ENCODE results near the gene ZBTB38. TPM values are rescaled to one million over a fixed set of nuclear protein-coding genes. Genes with fewer than 3 reads are reported as not detected.

ZBTB38 gene
- total RNA-seq, 1 donor from 2014 or later: 21.0 TPM

DNA sequence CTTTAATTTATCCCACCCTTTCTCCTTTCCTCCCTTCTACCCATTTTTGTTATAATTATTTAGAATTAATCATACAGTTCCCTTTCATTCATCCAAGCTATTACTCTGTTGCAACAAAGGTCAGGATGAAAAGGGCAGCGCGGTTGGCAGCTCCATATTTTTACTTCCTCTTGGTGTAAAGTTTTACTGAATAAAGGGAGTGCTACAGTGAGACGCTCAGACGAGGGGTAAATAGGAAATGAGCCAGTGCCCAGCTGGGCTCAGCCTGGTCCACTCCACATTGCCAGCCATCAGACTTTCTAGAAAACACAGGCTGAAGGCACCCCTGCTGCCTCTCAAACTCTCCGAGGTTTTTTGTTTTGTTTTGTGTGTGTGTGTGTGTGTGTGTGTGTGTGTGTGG is 21.9 kb upstream of the ZBTB38 start:
- Mint-ChIP-seq H3K4me3 (no peak overlapping the region), H3K27ac (no peak overlapping the region), H3K9me3 (peaks cover 4% of the 10 kb centered on the region), H3K27me3 (ENCODE audit: insufficient read depth) (peaks cover 2% of the 10 kb centered on the region), H3K36me3 (ENCODE audit: low read depth) (peaks cover 1% of the 10 kb centered on the region), H3K4me1 (ENCODE audit: low read depth) (no peaks in the 10 kb centered on the region)
- intact Hi-C loops (cut with micrococcal nuclease): no loop called here
- no peak for DNase-seq (ENCODE audit: low spot score)

GRCh38 chr3:141346839-141347238 is 21.5 kb upstream of the ZBTB38 start:
- Mint-ChIP-seq H3K36me3 (ENCODE audit: low read depth) (peaks cover 1% of the 10 kb centered on the region), H3K27me3 (ENCODE audit: insufficient read depth) (peaks cover 2% of the 10 kb centered on the region), H3K4me3 (no peak overlapping the region), H3K4me1 (ENCODE audit: low read depth) (no peaks in the 10 kb centered on the region), H3K27ac (no peak overlapping the region), H3K9me3 (peaks cover 4% of the 10 kb centered on the region)
- DNase-seq (ENCODE audit: low spot score): no peak
- intact Hi-C loops (cut with micrococcal nuclease): no loop called here

- Mint-ChIP-seq H3K9me3 (peaks cover 4% of the 10 kb centered on the region), H3K4me3 (no peak overlapping the region), H3K27me3 (ENCODE audit: insufficient read depth) (peaks cover 10% of the 10 kb centered on the region), H3K27ac (no peak overlapping the region), H3K4me1 (ENCODE audit: low read depth) (no peaks in the 10 kb centered on the region), H3K36me3 (ENCODE audit: low read depth) (peaks cover 1% of the 10 kb centered on the region)
- intact Hi-C loops (cut with micrococcal nuclease): no loop called here
- DNase-seq (ENCODE audit: low spot score): no peak
Measured at GRCh38 chr3:141348837-141349236, 19.5 kb upstream of the ZBTB38 start.

GRCh38 chr3:141349711-141350110 is 18.6 kb upstream of the ZBTB38 start:
- Mint-ChIP-seq H3K4me1 (ENCODE audit: low read depth) (no peaks in the 10 kb centered on the region), H3K27ac (no peak overlapping the region), H3K4me3 (no peak overlapping the region), H3K36me3 (ENCODE audit: low read depth) (peaks cover 1% of the 10 kb centered on the region), H3K9me3 (peaks cover 4% of the 10 kb centered on the region), H3K27me3 (ENCODE audit: insufficient read depth) (peaks cover 14% of the 10 kb centered on the region)
- no peak for DNase-seq (ENCODE audit: low spot score)
- intact Hi-C loops (cut with micrococcal nuclease): no loop called here

- intact Hi-C loops (cut with micrococcal nuclease): no loop called here
- H3K27me3 Mint-ChIP-seq (ENCODE audit: insufficient read depth): peaks cover 14% of the 10 kb centered on the region
- H3K4me1 Mint-ChIP-seq (ENCODE audit: low read depth): no peaks in the 10 kb centered on the region
- peaks cover 1% of the 10 kb centered on the region for H3K36me3 Mint-ChIP-seq (ENCODE audit: low read depth)
- H3K27ac Mint-ChIP-seq: no peak overlapping the region
- H3K9me3 Mint-ChIP-seq: peaks cover 4% of the 10 kb centered on the region
- DNase-seq (ENCODE audit: low spot score): no peak
- H3K4me3 Mint-ChIP-seq: no peak overlapping the region
Measured at GRCh38 chr3:141350666-141351065, 17.6 kb upstream of the ZBTB38 start.

DNA sequence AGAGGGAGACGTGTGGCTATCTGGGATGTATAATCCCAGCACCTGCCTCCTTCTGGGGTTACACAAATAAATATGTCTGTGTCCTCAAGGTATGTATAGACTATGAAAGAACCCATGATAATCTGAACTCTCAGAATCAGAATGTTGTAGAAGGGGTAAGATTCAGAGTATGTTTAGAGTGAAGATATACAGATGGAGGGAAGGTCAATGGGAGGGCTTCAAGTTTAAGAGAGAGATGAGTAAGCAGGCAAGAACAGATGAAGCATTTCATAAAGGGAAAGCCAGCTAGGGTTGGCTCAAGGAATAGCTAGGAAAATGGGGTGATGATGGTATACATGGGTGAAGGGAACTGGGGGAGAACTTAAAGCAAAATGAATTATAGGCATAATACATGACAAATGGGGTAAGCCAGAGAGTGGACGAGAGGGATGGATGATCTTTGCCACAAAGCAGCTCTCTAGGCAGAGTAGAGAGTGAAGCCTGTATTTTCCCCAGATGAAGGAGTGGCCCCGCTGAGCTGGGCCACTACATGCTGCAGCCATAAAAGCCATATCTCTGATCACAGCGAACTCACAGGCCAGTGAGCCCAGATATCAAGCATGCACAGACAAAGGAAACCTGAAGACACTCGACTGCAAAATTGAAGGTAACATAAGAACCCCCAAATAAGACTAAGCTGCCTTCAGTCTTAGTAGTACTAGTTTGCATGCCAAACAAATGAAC is 15.9 kb upstream of the ZBTB38 start:
- no peak overlapping the region for H3K4me3 Mint-ChIP-seq
- peaks cover 19% of the 10 kb centered on the region for H3K27me3 Mint-ChIP-seq (ENCODE audit: insufficient read depth)
- H3K4me1 Mint-ChIP-seq (ENCODE audit: low read depth): no peaks in the 10 kb centered on the region
- peaks cover 4% of the 10 kb centered on the region for H3K9me3 Mint-ChIP-seq
- H3K27ac Mint-ChIP-seq: no peak overlapping the region
- DNase-seq (ENCODE audit: low spot score): no peak
- peaks cover 1% of the 10 kb centered on the region for H3K36me3 Mint-ChIP-seq (ENCODE audit: low read depth)
- intact Hi-C loops (cut with micrococcal nuclease): no loop called here

DNA sequence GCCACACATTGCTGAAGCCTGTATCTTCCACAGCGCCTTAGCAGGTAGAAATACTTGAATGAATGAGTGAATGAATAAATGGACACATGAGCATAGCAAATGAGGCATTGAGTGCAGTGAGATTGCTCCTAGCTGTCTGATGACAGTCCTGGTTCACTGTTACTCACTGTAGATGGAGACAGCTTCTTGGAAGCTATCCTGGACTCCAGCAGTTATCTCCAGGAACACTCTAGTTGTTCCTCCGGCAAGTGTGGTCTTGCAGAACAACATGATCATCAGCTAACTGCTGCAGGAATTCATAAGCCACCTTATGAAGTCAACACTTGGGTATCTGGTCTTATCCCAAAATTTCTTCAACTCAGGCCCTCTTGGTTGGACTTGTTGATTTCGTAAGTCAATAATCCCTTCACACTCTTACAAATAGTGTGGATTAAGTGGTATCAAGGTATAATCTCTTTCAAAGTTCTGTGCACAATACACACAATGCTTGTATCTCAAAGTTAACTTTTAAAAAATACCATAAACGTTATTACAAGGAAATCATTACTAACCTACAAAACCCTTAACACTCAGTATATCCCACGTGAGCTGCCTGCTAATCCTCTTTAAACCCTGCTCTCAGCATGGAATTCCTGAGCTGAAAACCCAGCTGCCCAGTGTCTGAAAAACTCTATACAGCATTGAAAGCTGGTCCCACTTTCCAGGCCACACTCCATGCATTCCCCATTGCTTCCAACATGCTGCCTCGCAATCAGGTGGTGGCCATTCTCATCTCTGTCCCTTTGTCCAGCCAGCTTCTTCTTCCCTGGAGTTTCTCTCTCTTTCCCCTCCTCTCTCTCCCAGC is 14.4 kb upstream of the ZBTB38 start:
- Mint-ChIP-seq H3K4me3 (no peak overlapping the region), H3K36me3 (ENCODE audit: low read depth) (peaks cover 1% of the 10 kb centered on the region), H3K27me3 (ENCODE audit: insufficient read depth) (peaks cover 22% of the 10 kb centered on the region), H3K9me3 (peaks cover 4% of the 10 kb centered on the region), H3K27ac (no peak overlapping the region), H3K4me1 (ENCODE audit: low read depth) (no peaks in the 10 kb centered on the region)
- intact Hi-C loops (cut with micrococcal nuclease): no loop called here
- DNase-seq (ENCODE audit: low spot score): no peak

GRCh38 chr3:141354517-141354916 is 13.8 kb upstream of the ZBTB38 start:
- intact Hi-C loops (cut with micrococcal nuclease): no loop called here
- no peak overlapping the region for H3K4me3 Mint-ChIP-seq
- peaks cover 1% of the 10 kb centered on the region for H3K36me3 Mint-ChIP-seq (ENCODE audit: low read depth)
- H3K27ac Mint-ChIP-seq: no peak overlapping the region
- peaks cover 22% of the 10 kb centered on the region for H3K27me3 Mint-ChIP-seq (ENCODE audit: insufficient read depth)
- H3K9me3 Mint-ChIP-seq: peaks cover 4% of the 10 kb centered on the region
- no peak for DNase-seq (ENCODE audit: low spot score)
- no peaks in the 10 kb centered on the region for H3K4me1 Mint-ChIP-seq (ENCODE audit: low read depth)

- Mint-ChIP-seq H3K4me3 (no peak overlapping the region), H3K9me3 (peaks cover 3% of the 10 kb centered on the region), H3K27me3 (ENCODE audit: insufficient read depth) (peaks cover 20% of the 10 kb centered on the region), H3K4me1 (ENCODE audit: low read depth) (no peaks in the 10 kb centered on the region), H3K36me3 (ENCODE audit: low read depth) (peaks cover 1% of the 10 kb centered on the region), H3K27ac (no peak overlapping the region)
- intact Hi-C loops (cut with micrococcal nuclease): no loop called here
- DNase-seq (ENCODE audit: low spot score): no peak
Measured at GRCh38 chr3:141355242-141355641, 13.1 kb upstream of the ZBTB38 start.

GRCh38 chr3:141356046-141356445 is 12.3 kb upstream of the ZBTB38 start:
- DNase-seq (ENCODE audit: low spot score): no peak
- H3K36me3 Mint-ChIP-seq (ENCODE audit: low read depth): no peaks in the 10 kb centered on the region
- H3K27me3 Mint-ChIP-seq (ENCODE audit: insufficient read depth): peaks cover 20% of the 10 kb centered on the region
- intact Hi-C loops (cut with micrococcal nuclease): no loop called here
- H3K4me1 Mint-ChIP-seq (ENCODE audit: low read depth): peaks cover 5% of the 10 kb centered on the region
- H3K27ac Mint-ChIP-seq: no peak overlapping the region
- H3K9me3 Mint-ChIP-seq: no peaks in the 10 kb centered on the region
- no peak overlapping the region for H3K4me3 Mint-ChIP-seq

GRCh38 chr3:141360888-141361598 is 7.3 kb upstream of the ZBTB38 start:
- peaks cover 20% of the 10 kb centered on the region for H3K27me3 Mint-ChIP-seq (ENCODE audit: insufficient read depth)
- DNase-seq (ENCODE audit: low spot score): no peak
- H3K4me3 Mint-ChIP-seq: no peak overlapping the region
- H3K4me1 Mint-ChIP-seq (ENCODE audit: low read depth): peaks cover 10% of the 10 kb centered on the region
- H3K36me3 Mint-ChIP-seq (ENCODE audit: low read depth): no peaks in the 10 kb centered on the region
- no peaks in the 10 kb centered on the region for H3K9me3 Mint-ChIP-seq
- H3K27ac Mint-ChIP-seq: no peak overlapping the region
- intact Hi-C loops (cut with micrococcal nuclease): loop anchor here (1.0 to 2.0 kb wide), 5 partner anchors 50 to 200 kb away; no protein-coding TSS in a partner anchor

- Mint-ChIP-seq H3K4me1 (ENCODE audit: low read depth) (peaks cover 10% of the 10 kb centered on the region), H3K9me3 (no peaks in the 10 kb centered on the region), H3K27me3 (ENCODE audit: insufficient read depth) (peaks cover 14% of the 10 kb centered on the region), H3K27ac (no peak overlapping the region), H3K36me3 (ENCODE audit: low read depth) (no peaks in the 10 kb centered on the region), H3K4me3 (no peak overlapping the region)
- intact Hi-C loops (cut with micrococcal nuclease): no loop called here
- DNase-seq (ENCODE audit: low spot score): no peak
Measured at GRCh38 chr3:141362736-141363135, 5.6 kb upstream of the ZBTB38 start.

- no peak overlapping the region for H3K27ac Mint-ChIP-seq
- no peak overlapping the region for H3K4me3 Mint-ChIP-seq
- no peak for DNase-seq (ENCODE audit: low spot score)
- H3K36me3 Mint-ChIP-seq (ENCODE audit: low read depth): no peaks in the 10 kb centered on the region
- peaks cover 16% of the 10 kb centered on the region for H3K4me1 Mint-ChIP-seq (ENCODE audit: low read depth)
- intact Hi-C loops (cut with micrococcal nuclease): no loop called here
- H3K27me3 Mint-ChIP-seq (ENCODE audit: insufficient read depth): peaks cover 14% of the 10 kb centered on the region
- no peaks in the 10 kb centered on the region for H3K9me3 Mint-ChIP-seq
Measured at GRCh38 chr3:141365201-141365600, 3.1 kb upstream of the ZBTB38 start.

All from activated T-helper 1 cell treated with anti-CD3 and anti-CD28 coated beads, Interleukin-12 subunit alpha, Interleukin-12 subunit beta, Interleukin-2, Interleukin-4 antibody, amounts not matched to agents 30 ng/mL and 10 ng/mL and 1 ng/mL, durations not matched to agents 14 hours and 24 hours and 36 hours (primary cell).